T-helper 2 cell (primary cell): ENCODE data around the gene C12orf42.

Experiments
- DNase-seq, 5 experiments: peaks; one replicate each; pipeline versions ENCODE4 v3.0.0 to v3.0.0-alpha.2; 2012 to 2022

The C12orf42 gene

GRCh38 chr12:103333676-103334075 is 162.1 kb downstream of the C12orf42 start:
- no peak for DNase-seq

- DNase-seq = no peak
Observed at GRCh38 chr12:103331643-103332042, 164.1 kb downstream of the C12orf42 start.

- DNase-seq = no peak
Observed at GRCh38 chr12:103330672-103331071, 165.1 kb downstream of the C12orf42 start.

- DNase-seq = no peak
Observed at GRCh38 chr12:103327676-103328075, 168.1 kb downstream of the C12orf42 start.

- peak in 1 of 5 experiments; percentile 2 for DNase-seq
Observed at GRCh38 chr12:103326190-103326589, 169.6 kb downstream of the C12orf42 start.

GRCh38 chr12:103318566-103318965 is 177.2 kb downstream of the C12orf42 start:
- no peak for DNase-seq

GRCh38 chr12:103317220-103317619 is 178.5 kb downstream of the C12orf42 start:
- DNase-seq = no peak

- no peak for DNase-seq
Observed at GRCh38 chr12:103314786-103315185, 181.0 kb downstream of the C12orf42 start.

GRCh38 chr12:103313894-103314293 is 181.9 kb downstream of the C12orf42 start:
- DNase-seq = no peak

GRCh38 chr12:103312742-103313354 is 182.9 kb downstream of the C12orf42 start:
- DNase-seq = no peak

GRCh38 chr12:103310546-103311270 is 185.1 kb downstream of the C12orf42 start:
- DNase-seq = no peak

GRCh38 chr12:103308396-103308795 is 187.4 kb downstream of the C12orf42 start:
- no peak for DNase-seq

GRCh38 chr12:103303484-103303883 is 192.3 kb downstream of the C12orf42 start:
- DNase-seq = no peak

- DNase-seq = no peak
Observed at GRCh38 chr12:103301642-103302591, 193.9 kb downstream of the C12orf42 start.

- DNase-seq = no peak
Observed at GRCh38 chr12:103288016-103288415, 207.8 kb downstream of the C12orf42 start.

- DNase-seq = no peak
Observed at GRCh38 chr12:103282124-103282523, 213.6 kb downstream of the C12orf42 start.

- peak in 2 of 5 experiments; percentile 1 to 73 for DNase-seq
Observed at GRCh38 chr12:103279444-103279843, 216.3 kb downstream of the C12orf42 start.

- no peak for DNase-seq
Observed at GRCh38 chr12:103278329-103278728, 217.4 kb downstream of the C12orf42 start.

- DNase-seq = no peak
Observed at GRCh38 chr12:103273645-103274044, 222.1 kb downstream of the C12orf42 start.

GRCh38 chr12:103272949-103273348 is 222.8 kb downstream of the C12orf42 start:
- DNase-seq = no peak

- DNase-seq = no peak
Observed at GRCh38 chr12:103269946-103270345, 225.8 kb downstream of the C12orf42 start.

GRCh38 chr12:103268831-103269514 is 226.8 kb downstream of the C12orf42 start:
- DNase-seq = peak in 2 of 5 experiments; percentile 29 to 39

- DNase-seq = no peak
Observed at GRCh38 chr12:103257763-103258162, 238.0 kb downstream of the C12orf42 start.
